Endothelial cell of umbilical vein (primary cell): ENCODE data around the gene BAG5.

Source experiments
- CTCF ChIP-seq, 2 donors: IDR thresholded peaks; 1 replicate in 1 of 2; 2 replicates in 1 of 2; pipeline ENCODE4 v1.5.1; 2011; ENCODE audit warnings: low read length in 2 of 2, mild to moderate bottlenecking in 2 of 2, moderate library complexity in 2 of 2, control low read depth in 1 of 2, inconsistent platforms in 1 of 2, low read depth in 1 of 2; ENCODE audit not compliant: insufficient read depth in 1 of 2; ENCODE audit errors: extremely low read depth in 1 of 2
- EZH2 ChIP-seq: IDR thresholded peaks from 2 replicates; pipeline ENCODE4 v1.6.1; 2012; ENCODE audit warnings: borderline replicate concordance, low read depth, mild to moderate bottlenecking, moderate library complexity, low read length, inconsistent platforms; ENCODE audit not compliant: severe bottlenecking
- FOS ChIP-seq: IDR thresholded peaks from 2 replicates; pipeline ENCODE4 v1.6.1; 2011; ENCODE audit warnings: mild to moderate bottlenecking, low read length, moderate library complexity, borderline replicate concordance; ENCODE audit not compliant: insufficient read depth
- GATA2 ChIP-seq: IDR thresholded peaks from 2 replicates; pipeline ENCODE4 v1.7.0; 2011; ENCODE audit warnings: low read depth, mild to moderate bottlenecking, moderate library complexity, mixed read lengths, low read length; ENCODE audit not compliant: insufficient read length, insufficient read depth
- JUN ChIP-seq: IDR thresholded peaks from 2 replicates; pipeline ENCODE4 v1.6.1; 2011; ENCODE audit warnings: borderline replicate concordance, low read depth; ENCODE audit not compliant: insufficient read length, insufficient read depth
- POLR2A ChIP-seq: IDR thresholded peaks from 2 replicates; pipeline ENCODE4 v1.6.1; 2012; ENCODE audit warnings: low read depth, mild to moderate bottlenecking, control low read depth, low read length
- POLR2AphosphoS5 ChIP-seq: IDR thresholded peaks from 2 replicates; pipeline ENCODE4 v1.6.1; 2012; ENCODE audit warnings: low read depth, mild to moderate bottlenecking, control low read depth, low read length, moderate library complexity; ENCODE audit not compliant: insufficient read depth
- TF ChIP-seq, protein P1 (sequence below): IDR thresholded peaks from 2 replicates; pipeline ENCODE4 v1.6.1; 2011; ENCODE audit not compliant: insufficient read depth, insufficient read length

DNA sequence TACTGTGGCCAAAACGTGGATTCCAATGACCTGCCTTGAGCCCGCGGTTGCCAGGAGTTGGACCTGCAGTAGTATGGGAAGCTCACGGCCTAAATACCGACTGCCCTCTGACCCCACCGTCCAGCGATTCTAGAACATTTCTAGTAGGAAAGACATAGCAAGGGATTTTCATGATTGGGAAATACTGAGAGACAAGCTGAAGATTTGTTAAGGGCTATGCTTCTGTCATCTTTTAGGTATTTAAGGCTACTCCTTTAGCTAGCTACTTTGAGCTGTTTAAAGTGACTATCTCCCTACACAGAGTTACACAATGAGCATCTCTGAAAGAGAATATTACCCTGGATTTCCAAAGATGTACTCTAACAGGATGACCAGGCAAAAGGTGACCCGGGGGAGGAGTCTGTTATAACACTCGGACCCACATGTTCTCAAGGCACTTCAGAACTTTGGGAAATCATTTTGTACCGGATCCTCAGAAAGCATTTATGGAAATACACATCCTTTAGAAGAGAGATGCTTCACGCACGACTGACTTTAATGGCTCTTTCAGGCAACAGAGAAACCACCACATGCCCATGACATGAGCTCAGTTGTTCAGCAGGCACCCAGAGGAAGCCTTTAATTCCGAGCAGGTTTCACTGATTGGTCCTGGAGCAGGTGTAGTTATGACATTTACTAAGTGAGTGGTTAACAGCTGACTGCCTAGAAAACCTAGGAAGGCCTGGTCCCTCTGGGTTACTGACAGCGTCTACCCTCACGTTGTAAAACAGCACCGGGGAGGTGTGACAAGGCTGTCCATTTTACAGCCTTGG lies 4.2 kb downstream of the BAG5 start:
- TF ChIP-seq POLR2A (no peak), CTCF (IDR thresholded peaks at IDR 0.05; ENCODE audit: extremely low read depth in 1 of 2, insufficient read depth in 1 of 2, low read depth in 1 of 2, low read length in 2 of 2) (no peak), FOS (no peak), POLR2AphosphoS5 (no peak), JUN (no peak), EZH2 (no peak), GATA2 (no peak)
- TF ChIP-seq, protein P1, sequence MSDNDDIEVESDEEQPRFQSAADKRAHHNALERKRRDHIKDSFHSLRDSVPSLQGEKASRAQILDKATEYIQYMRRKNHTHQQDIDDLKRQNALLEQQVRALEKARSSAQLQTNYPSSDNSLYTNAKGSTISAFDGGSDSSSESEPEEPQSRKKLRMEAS: no peak
